HG02759 (cell line): ENCODE results near the gene LSP1.

Source experiments
- ATAC-seq: cut with Tn5 transposase; IDR thresholded peaks from one replicate; pipeline ENCODE4 v1.9.1; 2021; ENCODE audit warnings: mild to moderate bottlenecking, moderate library complexity; ENCODE audit not compliant: unreplicated experiment

The LSP1 gene

GRCh38 chr11:1847006-1847735 lies 5.7 kb upstream of the LSP1 start:
- no peak for ATAC-seq

GRCh38 chr11:1847926-1848639 lies 4.8 kb upstream of the LSP1 start:
- ATAC-seq: no peak

GRCh38 chr11:1848640-1849430 lies 4.0 kb upstream of the LSP1 start:
- no peak for ATAC-seq

GRCh38 chr11:1851468-1852180 lies 1.3 kb upstream of the LSP1 start:
- ATAC-seq: no peak

GRCh38 chr11:1852271-1852876 lies 510 bp upstream of the LSP1 start:
- ATAC-seq: no peak

GRCh38 chr11:1853376-1854131 lies 670 bp downstream of the LSP1 start:
- ATAC-seq: no peak

GRCh38 chr11:1854132-1854948 lies 1.5 kb downstream of the LSP1 start:
- ATAC-seq: peak; percentile 27

GRCh38 chr11:1854949-1855885 lies 2.3 kb downstream of the LSP1 start:
- peak; percentile 35 for ATAC-seq

GRCh38 chr11:1855886-1856265 lies 3.0 kb downstream of the LSP1 start:
- no peak for ATAC-seq

GRCh38 chr11:1856306-1857005 lies 3.6 kb downstream of the LSP1 start:
- ATAC-seq: no peak

- ATAC-seq: no peak
These were observed 4.2 kb downstream of the LSP1 start for GRCh38 chr11:1857064-1857463.

GRCh38 chr11:1858154-1858553 lies 5.3 kb downstream of the LSP1 start:
- ATAC-seq: no peak

GRCh38 chr11:1858576-1858975 lies 5.7 kb downstream of the LSP1 start:
- ATAC-seq: no peak

- no peak for ATAC-seq
These were observed 6.1 kb downstream of the LSP1 start for GRCh38 chr11:1859004-1859403.

- no peak for ATAC-seq
These were observed 7.2 kb downstream of the LSP1 start for GRCh38 chr11:1860108-1860507.

- ATAC-seq: no peak
These were observed 8.8 kb downstream of the LSP1 start for GRCh38 chr11:1861435-1862411.
